Measurements from ENCODE around the gene MAG. TPM values are rescaled to one million over a fixed set of nuclear protein-coding genes. Genes with fewer than 3 reads are reported as not detected.

The MAG gene
- total and polyA plus RNA-seq, 9 of the 15 experiments (the other 6 are each of a cell fraction or from before 2014, with no cell fraction given) = 0.11 to 10.0 (median 1.6) TPM

DNA sequence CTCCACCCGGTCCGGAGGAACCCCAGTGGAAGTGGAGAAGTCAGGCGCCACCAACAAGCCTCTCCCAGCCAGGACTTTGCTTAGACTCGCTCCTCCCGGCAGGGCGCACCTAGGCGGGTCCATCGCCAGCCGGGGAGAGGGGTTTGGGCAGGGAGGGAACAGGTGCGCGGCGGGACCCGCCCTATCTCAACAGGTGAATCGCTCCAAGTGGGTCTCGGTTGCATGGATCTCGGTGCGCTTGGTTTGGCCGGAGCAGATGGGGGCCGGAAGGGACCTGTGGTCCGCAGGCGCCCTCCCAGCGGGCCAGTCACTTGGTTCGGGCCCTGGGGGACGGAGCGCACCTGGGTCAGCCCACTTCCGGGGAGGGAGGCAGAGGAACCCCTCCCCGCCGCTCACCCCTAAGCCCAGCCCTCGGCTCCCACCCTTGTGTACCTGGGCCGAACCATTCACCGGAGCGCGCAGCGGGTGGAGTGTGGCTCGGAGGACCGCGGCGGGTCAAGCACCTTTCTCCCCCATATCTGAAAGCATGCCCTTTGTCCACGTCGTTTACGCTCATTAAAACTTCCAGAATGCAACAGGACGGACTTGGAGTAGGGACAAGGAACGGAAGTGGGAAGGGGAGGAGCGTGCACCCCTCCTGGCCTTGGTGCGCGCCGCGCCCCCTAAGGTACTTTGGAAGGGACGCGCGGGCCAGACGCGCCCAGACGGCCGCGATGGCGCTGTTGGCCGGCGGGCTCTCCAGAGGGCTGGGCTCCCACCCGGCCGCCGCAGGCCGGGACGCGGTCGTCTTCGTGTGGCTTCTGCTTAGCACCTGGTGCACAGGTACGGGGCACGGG is 43.4 kb upstream of the MAG start, which contains the start of gene LSR (continued):
- TF ChIP-seq KAT8 (IDR thresholded peaks at IDR 0.05; ENCODE audit: low read depth) (no peak), NR4A1 (CRISPR knock-in tag; IDR thresholded peaks at IDR 0.05) (no peak), NR4A1 (tag; IDR thresholded peaks at IDR 0.05) (no peak), SP2 (IDR thresholded peaks at IDR 0.05; ENCODE audit: extremely low read depth, low read depth, low read length, poor library complexity, severe bottlenecking) (no peak), YBX1 (IDR thresholded peaks at IDR 0.05) (no peak), ZNF280B (CRISPR knock-in tag; IDR thresholded peaks at IDR 0.05) (no peak), SAFB (IDR thresholded peaks at IDR 0.05; ENCODE audit: borderline replicate concordance, low read depth, low read length) (no peak; the same call in 1 of the 2 replicates), ZNF668 (CRISPR knock-in tag; IDR thresholded peaks at IDR 0.05) (no peak), YY1 (IDR thresholded peaks at IDR 0.05; ENCODE audit: borderline replicate concordance in 1 of 3, control insufficient read depth in 1 of 3, extremely low read depth in 1 of 3, insufficient read depth in 3 of 3, insufficient read length in 1 of 3, insufficient replicate concordance in 2 of 3, low read depth in 1 of 3, low read length in 2 of 3) (peak; percentile 74 to 89 (median 78)), WHSC1 (IDR thresholded peaks at IDR 0.05; ENCODE audit: low read length) (no peak), MXI1 (IDR thresholded peaks at IDR 0.05; ENCODE audit: low read depth, low read length) (0 out of 2 replicates have a peak, but pooled peaks have one; percentile 0), SRSF7 (optimal IDR thresholded peaks at IDR 0.05; ENCODE audit: low read depth, low read length) (no peak)
- TF ChIP-seq, protein P1, sequence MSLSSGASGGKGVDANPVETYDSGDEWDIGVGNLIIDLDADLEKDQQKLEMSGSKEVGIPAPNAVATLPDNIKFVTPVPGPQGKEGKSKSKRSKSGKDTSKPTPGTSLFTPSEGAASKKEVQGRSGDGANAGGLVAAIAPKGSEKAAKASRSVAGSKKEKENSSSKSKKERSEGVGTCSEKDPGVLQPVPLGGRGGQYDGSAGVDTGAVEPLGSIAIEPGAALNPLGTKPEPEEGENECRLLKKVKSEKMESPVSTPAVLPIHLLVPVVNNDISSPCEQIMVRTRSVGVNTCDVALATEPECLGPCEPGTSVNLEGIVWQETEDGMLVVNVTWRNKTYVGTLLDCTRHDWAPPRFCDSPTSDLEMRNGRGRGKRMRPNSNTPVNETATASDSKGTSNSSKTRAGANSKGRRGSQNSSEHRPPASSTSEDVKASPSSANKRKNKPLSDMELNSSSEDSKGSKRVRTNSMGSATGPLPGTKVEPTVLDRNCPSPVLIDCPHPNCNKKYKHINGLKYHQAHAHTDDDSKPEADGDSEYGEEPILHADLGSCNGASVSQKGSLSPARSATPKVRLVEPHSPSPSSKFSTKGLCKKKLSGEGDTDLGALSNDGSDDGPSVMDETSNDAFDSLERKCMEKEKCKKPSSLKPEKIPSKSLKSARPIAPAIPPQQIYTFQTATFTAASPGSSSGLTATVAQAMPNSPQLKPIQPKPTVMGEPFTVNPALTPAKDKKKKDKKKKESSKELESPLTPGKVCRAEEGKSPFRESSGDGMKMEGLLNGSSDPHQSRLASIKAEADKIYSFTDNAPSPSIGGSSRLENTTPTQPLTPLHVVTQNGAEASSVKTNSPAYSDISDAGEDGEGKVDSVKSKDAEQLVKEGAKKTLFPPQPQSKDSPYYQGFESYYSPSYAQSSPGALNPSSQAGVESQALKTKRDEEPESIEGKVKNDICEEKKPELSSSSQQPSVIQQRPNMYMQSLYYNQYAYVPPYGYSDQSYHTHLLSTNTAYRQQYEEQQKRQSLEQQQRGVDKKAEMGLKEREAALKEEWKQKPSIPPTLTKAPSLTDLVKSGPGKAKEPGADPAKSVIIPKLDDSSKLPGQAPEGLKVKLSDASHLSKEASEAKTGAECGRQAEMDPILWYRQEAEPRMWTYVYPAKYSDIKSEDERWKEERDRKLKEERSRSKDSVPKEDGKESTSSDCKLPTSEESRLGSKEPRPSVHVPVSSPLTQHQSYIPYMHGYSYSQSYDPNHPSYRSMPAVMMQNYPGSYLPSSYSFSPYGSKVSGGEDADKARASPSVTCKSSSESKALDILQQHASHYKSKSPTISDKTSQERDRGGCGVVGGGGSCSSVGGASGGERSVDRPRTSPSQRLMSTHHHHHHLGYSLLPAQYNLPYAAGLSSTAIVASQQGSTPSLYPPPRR (CRISPR knock-in tag; IDR thresholded peaks at IDR 0.05; ENCODE audit: borderline replicate concordance) = no peak
- TF ChIP-seq, protein P2, sequence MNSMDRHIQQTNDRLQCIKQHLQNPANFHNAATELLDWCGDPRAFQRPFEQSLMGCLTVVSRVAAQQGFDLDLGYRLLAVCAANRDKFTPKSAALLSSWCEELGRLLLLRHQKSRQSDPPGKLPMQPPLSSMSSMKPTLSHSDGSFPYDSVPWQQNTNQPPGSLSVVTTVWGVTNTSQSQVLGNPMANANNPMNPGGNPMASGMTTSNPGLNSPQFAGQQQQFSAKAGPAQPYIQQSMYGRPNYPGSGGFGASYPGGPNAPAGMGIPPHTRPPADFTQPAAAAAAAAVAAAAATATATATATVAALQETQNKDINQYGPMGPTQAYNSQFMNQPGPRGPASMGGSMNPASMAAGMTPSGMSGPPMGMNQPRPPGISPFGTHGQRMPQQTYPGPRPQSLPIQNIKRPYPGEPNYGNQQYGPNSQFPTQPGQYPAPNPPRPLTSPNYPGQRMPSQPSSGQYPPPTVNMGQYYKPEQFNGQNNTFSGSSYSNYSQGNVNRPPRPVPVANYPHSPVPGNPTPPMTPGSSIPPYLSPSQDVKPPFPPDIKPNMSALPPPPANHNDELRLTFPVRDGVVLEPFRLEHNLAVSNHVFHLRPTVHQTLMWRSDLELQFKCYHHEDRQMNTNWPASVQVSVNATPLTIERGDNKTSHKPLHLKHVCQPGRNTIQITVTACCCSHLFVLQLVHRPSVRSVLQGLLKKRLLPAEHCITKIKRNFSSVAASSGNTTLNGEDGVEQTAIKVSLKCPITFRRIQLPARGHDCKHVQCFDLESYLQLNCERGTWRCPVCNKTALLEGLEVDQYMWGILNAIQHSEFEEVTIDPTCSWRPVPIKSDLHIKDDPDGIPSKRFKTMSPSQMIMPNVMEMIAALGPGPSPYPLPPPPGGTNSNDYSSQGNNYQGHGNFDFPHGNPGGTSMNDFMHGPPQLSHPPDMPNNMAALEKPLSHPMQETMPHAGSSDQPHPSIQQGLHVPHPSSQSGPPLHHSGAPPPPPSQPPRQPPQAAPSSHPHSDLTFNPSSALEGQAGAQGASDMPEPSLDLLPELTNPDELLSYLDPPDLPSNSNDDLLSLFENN (IDR thresholded peaks at IDR 0.05; ENCODE audit: low read depth in 2 of 2, low read length in 2 of 2) = peak in 1 of 2 experiments; percentile 38; a peak in 2 of 4 replicates

All from K562 (cell line).